ENCODE measurements around the gene YBX2. TPM values are rescaled to one million over a fixed set of nuclear protein-coding genes. Genes with fewer than 3 reads are reported as not detected.

YBX2 gene
- total RNA-seq, 4 donors from 2014 or later: 0.82 to 14.1 (median 2.0) TPM

- TF ChIP-seq, protein P1, sequence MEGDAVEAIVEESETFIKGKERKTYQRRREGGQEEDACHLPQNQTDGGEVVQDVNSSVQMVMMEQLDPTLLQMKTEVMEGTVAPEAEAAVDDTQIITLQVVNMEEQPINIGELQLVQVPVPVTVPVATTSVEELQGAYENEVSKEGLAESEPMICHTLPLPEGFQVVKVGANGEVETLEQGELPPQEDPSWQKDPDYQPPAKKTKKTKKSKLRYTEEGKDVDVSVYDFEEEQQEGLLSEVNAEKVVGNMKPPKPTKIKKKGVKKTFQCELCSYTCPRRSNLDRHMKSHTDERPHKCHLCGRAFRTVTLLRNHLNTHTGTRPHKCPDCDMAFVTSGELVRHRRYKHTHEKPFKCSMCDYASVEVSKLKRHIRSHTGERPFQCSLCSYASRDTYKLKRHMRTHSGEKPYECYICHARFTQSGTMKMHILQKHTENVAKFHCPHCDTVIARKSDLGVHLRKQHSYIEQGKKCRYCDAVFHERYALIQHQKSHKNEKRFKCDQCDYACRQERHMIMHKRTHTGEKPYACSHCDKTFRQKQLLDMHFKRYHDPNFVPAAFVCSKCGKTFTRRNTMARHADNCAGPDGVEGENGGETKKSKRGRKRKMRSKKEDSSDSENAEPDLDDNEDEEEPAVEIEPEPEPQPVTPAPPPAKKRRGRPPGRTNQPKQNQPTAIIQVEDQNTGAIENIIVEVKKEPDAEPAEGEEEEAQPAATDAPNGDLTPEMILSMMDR (IDR thresholded peaks at IDR 0.05; ENCODE audit: low read depth): no peak
These were observed 36.2 kb upstream of the YBX2 start for GRCh38 chr17:7330638-7331015.

DNA sequence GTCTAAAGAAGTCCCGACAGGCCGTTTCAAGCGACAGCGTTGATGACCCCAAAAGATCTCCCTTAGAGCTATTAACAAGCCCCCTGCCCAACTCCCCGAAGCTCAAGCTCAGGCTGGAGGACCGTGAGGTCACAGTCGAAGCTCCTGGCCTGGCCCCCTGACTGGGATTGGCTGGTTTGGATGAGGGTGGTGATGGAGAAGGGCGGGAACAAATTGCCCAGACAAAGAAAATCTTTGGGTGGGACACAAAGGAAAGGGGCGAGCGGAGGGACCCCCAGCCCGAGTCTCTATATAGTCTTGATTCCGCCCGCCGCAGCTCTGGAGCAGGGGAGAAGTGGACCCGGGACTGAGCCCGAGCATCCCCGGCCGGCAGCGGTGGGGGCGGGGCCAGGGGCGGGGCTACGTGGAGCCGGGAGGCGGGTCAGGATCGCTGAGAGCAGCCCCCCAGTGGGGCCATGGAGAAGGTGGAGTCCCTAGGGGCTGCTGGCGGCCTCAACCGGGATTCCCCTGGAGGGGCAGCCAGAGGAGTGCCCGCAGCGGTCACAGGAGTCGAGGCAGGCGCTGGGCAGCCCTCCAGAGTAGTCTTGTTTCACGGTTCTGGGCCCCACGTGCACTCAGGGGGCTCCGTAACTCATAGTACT, 35.7 kb upstream of the YBX2 start:
- TF ChIP-seq, protein P1 (IDR thresholded peaks at IDR 0.05; ENCODE audit: low read depth): no peak

- TF ChIP-seq, protein P1 (IDR thresholded peaks at IDR 0.05; ENCODE audit: low read depth): no peak
These were observed 35.0 kb upstream of the YBX2 start for GRCh38 chr17:7329374-7329996.

- TF ChIP-seq, protein P1 (IDR thresholded peaks at IDR 0.05; ENCODE audit: low read depth): no peak
These were observed 34.5 kb upstream of the YBX2 start, which contains the start of gene NEURL4 for GRCh38 chr17:7328840-7329373. Gene NEURL4 (minus strand): TSS chr17:7329335. CDS start chr17:7329312, 23 bp downstream.

GRCh38 chr17:7328009-7328408, 33.6 kb upstream of the YBX2 start:
- TF ChIP-seq, protein P1 (IDR thresholded peaks at IDR 0.05; ENCODE audit: low read depth): no peak

GRCh38 chr17:7327501-7327900, 33.1 kb upstream of the YBX2 start:
- TF ChIP-seq, protein P1 (IDR thresholded peaks at IDR 0.05; ENCODE audit: low read depth): no peak

DNA sequence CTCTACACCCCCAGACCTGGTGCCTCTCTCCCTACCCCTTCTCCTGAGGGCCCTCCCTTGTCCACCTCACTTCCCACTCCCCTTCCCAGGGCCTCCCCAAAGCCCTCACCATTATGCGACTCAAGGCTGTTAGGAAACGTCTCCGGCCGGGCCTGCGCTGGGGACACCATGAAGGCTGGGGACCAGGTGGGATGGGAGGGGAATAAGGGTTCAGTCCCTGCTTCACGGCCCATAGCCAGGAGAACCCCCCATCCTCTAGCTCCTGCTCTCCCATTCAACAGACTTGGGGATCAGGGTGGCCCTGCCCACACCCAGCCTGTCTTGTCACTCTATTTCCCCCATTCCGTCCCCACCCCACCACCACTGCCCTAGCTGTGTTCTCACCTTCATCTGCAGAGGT, 32.6 kb upstream of the YBX2 start:
- TF ChIP-seq, protein P1 (IDR thresholded peaks at IDR 0.05; ENCODE audit: low read depth): no peak

All from subcutaneous adipose tissue (tissue), 4 donors.